Fibroblast of villous mesenchyme (primary cell): ENCODE results near the gene KRT82. TPM values are rescaled to one million over a fixed set of nuclear protein-coding genes. Genes with fewer than 3 reads are reported as not detected.

Experiments used
- DNase-seq: peaks from one replicate; pipeline ENCODE4 v3.0.0-alpha.2; 2010; ENCODE audit warnings: low read depth
- H3K4me3 ChIP-seq: 2 replicates; pipeline ENCODE4 v1.5.1; 2011; ENCODE audit warnings: low read depth, mild to moderate bottlenecking, low read length
- total RNA-seq: library from RNA; depleted of rRNA; stranded (reverse); fragments of >200 nt; gene quantifications from 2 replicates; pipeline ENCODE4 v1.2.3, GENCODE V29; 2012
- TF ChIP-seq, protein P1 (sequence below): IDR thresholded peaks from 2 replicates; pipeline ENCODE4 v1.5.1; 2012; ENCODE audit warnings: low read depth, mild to moderate bottlenecking, low read length; ENCODE audit not compliant: insufficient read depth

Gene KRT82
- total RNA-seq, 1 donor = not detected

DNA sequence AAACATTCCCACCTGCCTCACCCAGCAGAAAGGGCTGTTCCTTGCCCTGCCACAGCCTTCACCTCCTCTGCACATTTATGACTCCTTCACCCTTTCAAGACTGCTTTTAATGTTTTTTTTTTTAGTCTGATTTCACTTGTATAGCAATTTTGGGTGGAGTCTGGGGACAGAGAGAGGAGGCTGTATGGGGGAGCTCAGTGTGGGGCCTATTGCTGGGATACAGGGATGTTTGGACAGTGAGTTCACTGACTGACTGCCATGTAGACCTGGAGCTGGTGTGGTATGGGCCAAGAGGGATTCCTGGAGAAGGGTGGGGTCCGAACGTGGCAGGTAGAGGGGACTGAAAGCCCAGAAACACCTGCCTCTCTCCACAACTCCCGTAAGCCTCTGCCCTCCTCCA is 36.9 kb downstream of the KRT82 start:
- no peak for DNase-seq
- TF ChIP-seq, protein P1, sequence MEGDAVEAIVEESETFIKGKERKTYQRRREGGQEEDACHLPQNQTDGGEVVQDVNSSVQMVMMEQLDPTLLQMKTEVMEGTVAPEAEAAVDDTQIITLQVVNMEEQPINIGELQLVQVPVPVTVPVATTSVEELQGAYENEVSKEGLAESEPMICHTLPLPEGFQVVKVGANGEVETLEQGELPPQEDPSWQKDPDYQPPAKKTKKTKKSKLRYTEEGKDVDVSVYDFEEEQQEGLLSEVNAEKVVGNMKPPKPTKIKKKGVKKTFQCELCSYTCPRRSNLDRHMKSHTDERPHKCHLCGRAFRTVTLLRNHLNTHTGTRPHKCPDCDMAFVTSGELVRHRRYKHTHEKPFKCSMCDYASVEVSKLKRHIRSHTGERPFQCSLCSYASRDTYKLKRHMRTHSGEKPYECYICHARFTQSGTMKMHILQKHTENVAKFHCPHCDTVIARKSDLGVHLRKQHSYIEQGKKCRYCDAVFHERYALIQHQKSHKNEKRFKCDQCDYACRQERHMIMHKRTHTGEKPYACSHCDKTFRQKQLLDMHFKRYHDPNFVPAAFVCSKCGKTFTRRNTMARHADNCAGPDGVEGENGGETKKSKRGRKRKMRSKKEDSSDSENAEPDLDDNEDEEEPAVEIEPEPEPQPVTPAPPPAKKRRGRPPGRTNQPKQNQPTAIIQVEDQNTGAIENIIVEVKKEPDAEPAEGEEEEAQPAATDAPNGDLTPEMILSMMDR = no peak
- no peak overlapping the region for H3K4me3 ChIP-seq

DNA sequence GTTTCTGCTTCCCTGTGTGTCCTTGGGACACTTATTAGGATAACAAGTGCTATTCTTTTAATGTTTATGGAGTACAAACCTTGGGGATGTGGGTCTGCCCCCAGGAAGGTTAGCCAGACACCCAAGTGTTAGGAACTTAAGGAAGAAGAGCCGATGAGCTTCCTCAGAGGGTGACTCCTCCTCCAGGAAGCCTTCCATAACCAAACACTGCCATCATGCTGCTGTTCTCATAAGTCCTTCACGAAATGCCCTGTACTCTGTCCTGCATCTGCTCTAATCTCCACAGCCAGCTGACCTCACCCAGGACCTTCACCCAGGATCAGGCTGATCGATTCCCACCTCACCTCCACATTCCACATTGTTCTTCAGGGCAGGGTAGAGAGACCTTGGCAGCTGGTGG is 37.6 kb downstream of the KRT82 start:
- no peak overlapping the region for H3K4me3 ChIP-seq
- TF ChIP-seq, protein P1 = no peak
- DNase-seq = no peak

DNA sequence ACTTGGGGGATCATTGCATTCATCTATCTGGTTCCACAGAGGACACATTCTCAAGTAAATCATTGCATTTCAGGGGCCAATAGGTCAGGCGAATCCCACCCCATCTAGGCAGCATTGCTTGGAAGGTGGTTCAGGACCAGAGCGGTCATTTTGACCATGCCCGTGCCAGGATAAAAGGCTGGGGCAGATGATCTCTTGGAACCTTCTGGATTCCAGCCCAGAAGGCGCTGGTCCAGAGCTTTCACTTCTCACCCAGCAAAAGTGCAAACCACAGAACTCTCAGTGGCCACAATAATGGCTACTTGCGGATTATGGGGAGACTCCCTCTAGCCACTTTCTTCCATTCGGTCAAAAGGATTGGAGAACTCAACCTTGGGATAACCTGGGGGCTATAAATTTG is 38.3 kb downstream of the KRT82 start:
- no peak overlapping the region for H3K4me3 ChIP-seq
- DNase-seq = no peak
- TF ChIP-seq, protein P1 = no peak

DNA sequence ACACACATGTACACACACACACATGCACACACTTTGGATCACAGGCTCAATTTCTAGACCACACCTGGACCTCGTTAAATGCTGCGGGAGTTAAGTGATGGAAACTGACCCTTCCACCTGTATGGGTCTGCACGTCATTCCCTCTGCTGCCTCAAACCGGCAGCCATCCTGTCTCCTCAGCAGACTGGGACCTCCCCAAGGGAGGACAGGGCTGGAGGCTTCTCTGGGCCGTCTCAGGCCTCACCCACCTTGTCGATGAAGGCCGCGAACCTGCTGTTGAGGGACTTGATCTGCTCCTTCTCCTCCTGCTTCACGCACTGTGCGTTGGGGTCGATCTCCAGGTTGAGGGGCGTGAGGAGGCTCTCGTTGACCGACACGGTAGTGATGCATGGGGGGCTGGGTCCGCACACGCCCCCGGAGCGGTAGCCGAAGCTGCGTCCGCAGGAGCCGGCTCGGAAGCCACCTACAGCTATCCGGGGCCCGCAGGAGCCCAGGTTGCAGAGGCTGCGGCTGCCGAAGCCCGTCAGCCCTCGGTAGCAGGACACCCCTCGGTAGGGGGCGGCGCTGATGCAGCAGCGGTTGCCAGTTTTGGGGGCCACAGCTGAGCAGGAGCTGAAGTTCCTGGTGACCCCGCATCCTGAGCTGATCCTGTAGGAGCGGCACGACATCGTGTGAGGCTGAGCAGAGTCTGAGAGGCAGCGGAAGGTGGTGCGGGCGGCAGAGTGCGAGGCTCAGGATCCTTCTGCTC is 39.2 kb downstream of the KRT82 start, which contains the start of gene KRT85:
Gene KRT85, minus strand, starts transcription at position 744 of the 748 bp plus-strand sequence. Its CDS starts 76 bp downstream, at position 668.
- H3K4me3 ChIP-seq = no peak within 1 kb of the TSS
- TF ChIP-seq, protein P1 = no peak
- no peak for DNase-seq

DNA sequence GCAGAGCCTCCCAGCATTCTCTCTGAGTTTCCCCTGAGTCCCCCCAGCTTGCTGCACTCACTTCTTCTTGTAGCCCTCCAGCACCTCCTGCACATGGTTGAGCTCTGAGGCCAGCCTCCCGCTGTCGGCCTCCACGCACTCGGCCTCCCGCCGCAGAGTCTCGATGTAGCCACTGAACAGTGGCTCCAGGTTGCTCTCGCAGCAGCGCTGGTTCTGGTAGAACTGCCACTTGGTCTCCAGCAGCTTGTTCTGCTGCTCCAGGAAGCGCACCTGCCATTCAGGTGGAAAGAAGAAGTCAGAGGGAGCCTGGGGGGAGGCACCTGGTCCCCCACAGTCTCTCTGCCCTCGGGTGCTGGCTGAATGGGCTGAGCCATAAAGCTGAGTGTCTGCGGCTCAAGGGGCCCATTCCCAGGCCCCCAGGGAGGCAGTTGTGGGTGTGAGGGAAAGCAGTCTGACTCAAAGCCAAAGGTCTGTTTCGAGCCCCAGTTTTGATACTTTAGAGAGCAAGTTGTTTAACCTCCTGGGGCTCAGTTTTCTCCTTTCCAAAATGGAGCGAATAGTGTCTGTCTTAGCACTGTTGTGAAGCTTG is 41.1 kb downstream of the KRT82 start:
- DNase-seq = no peak
- TF ChIP-seq, protein P1 = no peak
- H3K4me3 ChIP-seq = no peak overlapping the region

DNA sequence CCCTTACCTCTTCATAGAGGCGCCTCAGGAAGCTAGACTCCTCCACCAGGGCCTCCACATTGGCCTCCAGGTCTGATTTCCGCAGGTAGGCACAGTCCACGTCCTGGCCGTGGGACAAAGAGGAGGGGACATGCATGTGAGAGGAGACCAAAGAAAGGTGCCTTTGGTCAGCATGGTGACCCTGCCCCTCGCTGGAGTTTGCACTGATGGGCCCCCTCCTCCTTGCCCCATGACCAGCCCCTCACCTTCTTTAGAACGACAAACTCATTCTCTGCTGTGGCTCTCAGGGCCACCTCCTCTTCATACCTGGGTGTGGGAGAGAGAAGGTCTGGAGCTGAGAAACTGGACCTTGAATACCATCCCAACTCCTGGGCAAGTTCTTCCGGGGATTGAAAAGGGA is 42.1 kb downstream of the KRT82 start:
- no peak for DNase-seq
- TF ChIP-seq, protein P1 = no peak

More for the DNA sequence above, 42.1 kb downstream of the KRT82 start:
- no peak overlapping the region for H3K4me3 ChIP-seq
